Neuronal stem cell (in vitro differentiated cells): ENCODE results near the gene MAPKBP1.

Source experiments
- DNase-seq: peaks from one replicate; pipeline ENCODE4 v3.0.0-alpha.2; 2013; ENCODE audit warnings: low spot score
- H2AFZ ChIP-seq: one replicate; pipeline ENCODE4 v1.6.1; 2013; ENCODE audit warnings: mild to moderate bottlenecking, low read length, inconsistent platforms
- H2AK5ac ChIP-seq: 2 replicates; pipeline ENCODE4 v1.6.1; 2013; ENCODE audit warnings: low read depth, mild to moderate bottlenecking, inconsistent platforms, low read length, moderate library complexity, mixed read lengths
- H2BK120ac ChIP-seq: 2 replicates; pipeline ENCODE4 v1.6.1; 2013; ENCODE audit warnings: low read depth, mild to moderate bottlenecking, inconsistent platforms, low read length, moderate library complexity, mixed read lengths
- H2BK12ac ChIP-seq: one replicate; pipeline ENCODE4 v1.6.1; 2013; ENCODE audit warnings: low read length, inconsistent platforms
- H2BK15ac ChIP-seq: 2 replicates; pipeline ENCODE4 v1.6.1; 2013; ENCODE audit warnings: mild to moderate bottlenecking, low read length, inconsistent platforms, mixed read lengths
- H2BK5ac ChIP-seq: one replicate; pipeline ENCODE4 v1.6.1; 2013; ENCODE audit warnings: inconsistent platforms, mild to moderate bottlenecking, low read length, moderate library complexity
- H3K14ac ChIP-seq: one replicate; pipeline ENCODE4 v1.6.1; 2013; ENCODE audit warnings: low read length, inconsistent platforms
- H3K18ac ChIP-seq: 2 replicates; pipeline ENCODE4 v1.6.1; 2013; ENCODE audit warnings: low read length, inconsistent platforms
- H3K23ac ChIP-seq: 2 replicates; pipeline ENCODE4 v1.6.1; 2013; ENCODE audit warnings: low read depth, mild to moderate bottlenecking, mixed read lengths, low read length, inconsistent platforms; ENCODE audit not compliant: poor library complexity
- H3K27ac ChIP-seq: replicated peaks from 3 replicates; pipeline ENCODE4 v1.5.1; 2013; ENCODE audit warnings: low read length, inconsistent platforms
- H3K27me3 ChIP-seq, 3 experiments: 2 replicates each; pipeline ENCODE4 v1.6.1; 2013; ENCODE audit warnings: low read length in 3 of 3, mild to moderate bottlenecking in 2 of 3, inconsistent platforms in 1 of 3, low read depth in 1 of 3, mixed read lengths in 1 of 3, moderate library complexity in 1 of 3; ENCODE audit not compliant: control insufficient read depth in 3 of 3, insufficient read depth in 3 of 3
- H3K36me3 ChIP-seq, 2 donors: replicated peaks in 1 of 2; 2 replicates each; pipeline ENCODE4 v1.6.1; 2013; ENCODE audit warnings: low read length in 2 of 2; ENCODE audit not compliant: control insufficient read depth in 2 of 2, insufficient read depth in 2 of 2
- H3K4ac ChIP-seq: 2 replicates; pipeline ENCODE4 v1.6.1; 2013; ENCODE audit warnings: inconsistent platforms, mild to moderate bottlenecking, low read length, moderate library complexity
- H3K4me1 ChIP-seq, 2 donors: 1 replicate in 1 of 2; 2 replicates in 1 of 2; pipeline ENCODE4 v1.6.1; 2013; ENCODE audit warnings: low read length in 2 of 2, low read depth in 1 of 2; ENCODE audit not compliant: control insufficient read depth in 2 of 2, insufficient read depth in 1 of 2
- H3K4me2 ChIP-seq: one replicate; pipeline ENCODE4 v1.6.1; 2013; ENCODE audit warnings: mild to moderate bottlenecking, low read length, inconsistent platforms; ENCODE audit not compliant: insufficient read depth, poor library complexity, severe bottlenecking
- H3K4me3 ChIP-seq, 2 donors: 2 replicates each; pipeline ENCODE4 v1.5.1; 2013; ENCODE audit warnings: low read length in 2 of 2, mild to moderate bottlenecking in 2 of 2, inconsistent platforms in 1 of 2, moderate library complexity in 1 of 2
- H3K79me1 ChIP-seq: one replicate; pipeline ENCODE4 v1.6.1; 2013; ENCODE audit warnings: low read depth, mild to moderate bottlenecking, inconsistent platforms, low read length, moderate library complexity
- H3K9ac ChIP-seq: one replicate; pipeline ENCODE4 v1.6.1; 2013; ENCODE audit warnings: mild to moderate bottlenecking, low read depth, low read length, inconsistent platforms; ENCODE audit not compliant: poor library complexity
- H3K9me3 ChIP-seq, 2 donors: replicated peaks in 1 of 2; 2 replicates each; pipeline versions ENCODE3 to v1.6.1; 2013; ENCODE audit warnings: low read length in 2 of 2, mild to moderate bottlenecking in 2 of 2, inconsistent platforms in 1 of 2, low read depth in 1 of 2, mixed read lengths in 1 of 2, moderate library complexity in 1 of 2; ENCODE audit not compliant: control insufficient read depth in 2 of 2, insufficient read depth in 1 of 2
- H4K8ac ChIP-seq: one replicate; pipeline ENCODE4 v1.6.1; 2013; ENCODE audit warnings: low read depth, mild to moderate bottlenecking, inconsistent platforms, low read length, moderate library complexity
- H4K91ac ChIP-seq: one replicate; pipeline ENCODE4 v1.6.1; 2013; ENCODE audit warnings: low read length, low read depth, mild to moderate bottlenecking, inconsistent platforms; ENCODE audit not compliant: poor library complexity
- WGBS, 2 donors: extraction: QIAGEN DNeasy Blood & Tissue Kit; methylation state at CpG; one replicate each; pipeline ENCODE4 v1.1.7; 2013; ENCODE audit warnings: missing lambda C conversion rate in 2 of 2, mixed read lengths in 1 of 2; ENCODE audit not compliant: insufficient read length in 2 of 2, insufficient replicate concordance in 1 of 2; ENCODE audit errors: extremely low coverage in 2 of 2; 5-methylcytosine and 5-hydroxymethylcytosine counted together

MAPKBP1 gene

GRCh38 chr15:41817327-41817726 lies 43.0 kb downstream of the MAPKBP1 start:
- WGBS, 2 donors, result no CpG with 5 or more reads among the region's 14 CpGs
- no peak overlapping the region for H3K23ac ChIP-seq

DNA sequence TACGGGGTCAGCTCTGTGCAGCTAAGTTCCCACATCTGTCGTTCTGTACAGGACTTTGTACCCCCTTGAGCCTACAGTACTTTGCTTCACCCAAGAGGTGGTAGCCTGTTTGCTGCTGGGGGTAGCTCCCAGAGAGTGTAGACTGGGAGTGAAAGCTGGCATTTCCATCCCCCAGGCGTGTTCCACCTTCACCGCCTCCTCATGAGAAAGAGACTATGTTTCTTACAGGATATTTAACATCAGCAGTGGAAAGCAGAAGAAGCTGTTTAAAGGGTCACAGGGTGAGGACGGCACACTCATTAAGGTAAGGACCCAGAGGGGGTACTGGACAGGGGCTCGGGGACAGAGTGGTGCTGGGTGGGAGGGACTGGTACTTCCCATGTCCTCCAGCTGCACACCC lies 43.5 kb downstream of the MAPKBP1 start:
- Histone ChIP-seq H2BK120ac (no peak overlapping the region), H3K14ac (no peak overlapping the region), H3K27ac (no peak overlapping the region), H3K9me3 (no peaks in the 10 kb centered on the region), H3K4me3 (no peak overlapping the region), H3K23ac (no peak overlapping the region), H2AK5ac (no peak overlapping the region), H3K79me1 (no peaks in the 10 kb centered on the region), H3K4ac (no peak overlapping the region), H3K27me3 (no peaks in the 10 kb centered on the region), H2AFZ (no peak overlapping the region), H2BK12ac (no peak overlapping the region), H3K4me1 (no peaks in the 10 kb centered on the region), H2BK15ac (no peak overlapping the region), H4K8ac (no peak overlapping the region), H3K4me2 (no peak overlapping the region), H3K18ac (no peak overlapping the region), H3K9ac (no peak overlapping the region), H2BK5ac (no peak overlapping the region), H4K91ac (no peak overlapping the region), H3K36me3 (peaks cover 28 to 77% of the 10 kb centered on the region in 2 donors)
- no CpG with 5 or more reads among the region's 6 CpGs for WGBS, 2 donors
- no peak for DNase-seq

More at GRCh38 chr15:41817327-41817726, 43.0 kb downstream of the MAPKBP1 start:
- Histone ChIP-seq H2BK15ac (no peak overlapping the region), H2BK12ac (no peak overlapping the region), H3K27me3 (no peaks in the 10 kb centered on the region), H3K14ac (no peak overlapping the region), H3K4me2 (no peak overlapping the region), H3K18ac (no peak overlapping the region), H2BK120ac (no peak overlapping the region), H3K9me3 (no peaks in the 10 kb centered on the region), H3K36me3 (peaks cover 26 to 72% of the 10 kb centered on the region in 2 donors), H3K4ac (no peak overlapping the region), H3K4me1 (no peaks in the 10 kb centered on the region), H2BK5ac (no peak overlapping the region), H2AK5ac (no peak overlapping the region), H3K79me1 (no peaks in the 10 kb centered on the region), H4K8ac (no peak overlapping the region), H3K4me3 (no peak overlapping the region), H4K91ac (no peak overlapping the region), H3K27ac (no peak overlapping the region), H2AFZ (no peak overlapping the region), H3K9ac (no peak overlapping the region)
- DNase-seq, result no peak

GRCh38 chr15:41819455-41820050 lies 45.3 kb downstream of the MAPKBP1 start:
- peaks cover 29 to 92% of the 10 kb centered on the region in 2 donors for H3K36me3 ChIP-seq
- no peak overlapping the region for H2BK5ac ChIP-seq
- no peak overlapping the region for H3K9ac ChIP-seq
- no peak overlapping the region for H2AFZ ChIP-seq
- H3K23ac ChIP-seq, result no peak overlapping the region
- H2AK5ac ChIP-seq, result no peak overlapping the region
- no peak overlapping the region for H3K18ac ChIP-seq
- H3K4me1 ChIP-seq, result no peaks in the 10 kb centered on the region
- no peak overlapping the region for H3K14ac ChIP-seq
- no peak overlapping the region for H4K91ac ChIP-seq
- no peak overlapping the region for H3K4me3 ChIP-seq
- no peak overlapping the region for H3K4ac ChIP-seq
- no peaks in the 10 kb centered on the region for H3K79me1 ChIP-seq
- no peak overlapping the region for H2BK15ac ChIP-seq
- no peak overlapping the region for H2BK12ac ChIP-seq
- H3K27ac ChIP-seq, result no peak overlapping the region
- H3K27me3 ChIP-seq, result no peaks in the 10 kb centered on the region
- no peak overlapping the region for H3K4me2 ChIP-seq
- H2BK120ac ChIP-seq, result no peak overlapping the region
- H3K9me3 ChIP-seq, result no peaks in the 10 kb centered on the region
- no peak overlapping the region for H4K8ac ChIP-seq
- DNase-seq, result no peak
- no CpG with 5 or more reads among the region's 9 CpGs for WGBS, 2 donors

DNA sequence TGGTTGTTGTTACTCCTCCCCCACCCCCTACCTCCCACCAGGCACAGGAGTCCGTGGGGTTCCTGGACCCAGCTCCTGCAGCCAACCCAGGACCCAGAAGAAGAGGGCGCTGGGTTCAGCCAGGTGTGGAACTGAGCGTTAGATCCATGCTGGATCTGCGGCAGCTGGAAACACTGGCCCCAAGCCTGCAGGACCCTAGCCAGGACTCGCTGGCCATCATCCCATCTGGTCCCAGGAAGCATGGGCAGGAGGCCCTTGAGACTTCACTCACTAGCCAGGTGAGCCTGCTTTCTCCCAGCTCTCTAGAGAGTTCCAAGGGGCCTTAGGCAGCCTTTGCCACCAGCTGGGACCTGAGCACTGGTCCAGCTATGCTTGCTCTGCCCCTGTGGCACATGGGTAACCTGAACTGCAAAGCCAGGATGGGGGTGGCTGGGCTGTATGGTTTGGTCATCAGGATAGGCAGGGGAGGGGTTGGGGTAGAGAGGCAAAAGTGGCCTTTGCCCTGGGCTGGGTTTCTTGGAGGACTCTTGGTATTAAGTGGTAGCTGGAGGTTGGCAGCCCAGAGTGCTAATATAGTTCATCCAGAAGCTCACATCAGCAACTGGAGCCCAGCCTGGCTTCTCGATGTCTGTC lies 46.6 kb downstream of the MAPKBP1 start:
- Histone ChIP-seq H3K14ac (no peak overlapping the region), H2BK15ac (no peak overlapping the region), H4K8ac (no peak overlapping the region), H2AFZ (no peak overlapping the region), H3K9ac (no peak overlapping the region), H3K27ac (no peak overlapping the region), H3K4me2 (no peak overlapping the region), H2BK5ac (no peak overlapping the region), H3K9me3 (no peaks in the 10 kb centered on the region), H2BK120ac (no peak overlapping the region), H3K4me3 (no peak overlapping the region), H3K4ac (no peak overlapping the region), H2BK12ac (no peak overlapping the region), H3K4me1 (peaks cover 0 to under 1% of the 10 kb centered on the region in 2 donors), H3K79me1 (no peaks in the 10 kb centered on the region), H4K91ac (no peak overlapping the region), H3K23ac (no peak overlapping the region), H3K18ac (no peak overlapping the region), H2AK5ac (no peak overlapping the region), H3K27me3 (no peaks in the 10 kb centered on the region), H3K36me3 (peaks cover 29 to 83% of the 10 kb centered on the region in 2 donors)
- no peak for DNase-seq
- no CpG with 5 or more reads among the region's 6 CpGs for WGBS, 2 donors
